Effector memory CD8-positive, alpha-beta T cell (primary cell): Measurements from ENCODE around the gene SLC25A48.

Source experiments
- ATAC-seq: fragments of 150-1000 bp; cut with Tn5 transposase; replicated peaks from 2 replicates; pipeline ENCODE4 v1.10.0; 2021; ENCODE audit warnings: mild to moderate bottlenecking, moderate library complexity
- DNase-seq, 3 experiments: peaks; one replicate each; pipeline ENCODE4 v3.0.0; 2021
- H3K27ac Mint-ChIP-seq, 2 donors: one replicate each; pipeline ENCODE4 v1.8.0; 2022; ENCODE audit warnings: mild to moderate bottlenecking in 2 of 2, mixed read lengths in 2 of 2, moderate library complexity in 2 of 2
- H3K27me3 Mint-ChIP-seq, 2 donors: one replicate each; pipeline ENCODE4 v1.8.0; 2022; ENCODE audit warnings: mixed read lengths in 2 of 2
- H3K36me3 Mint-ChIP-seq: one replicate; pipeline ENCODE4 v1.8.0; 2022; ENCODE audit warnings: mild to moderate bottlenecking, moderate library complexity, mixed read lengths; ENCODE audit not compliant: insufficient read depth
- H3K4me1 Mint-ChIP-seq, 2 donors: one replicate each; pipeline ENCODE4 v1.8.0; 2022; ENCODE audit warnings: low read depth in 2 of 2, mixed read lengths in 2 of 2
- H3K4me3 Mint-ChIP-seq, 2 donors: one replicate each; pipeline ENCODE4 v1.8.0; 2022; ENCODE audit warnings: mild to moderate bottlenecking in 2 of 2, mixed read lengths in 2 of 2, moderate library complexity in 2 of 2
- H3K9me3 Mint-ChIP-seq, 2 donors: one replicate each; pipeline ENCODE4 v1.8.0; 2022; ENCODE audit warnings: mixed read lengths in 2 of 2

SLC25A48 gene

GRCh38 chr5:135886136-135886535 is 51.7 kb downstream of the SLC25A48 start:
- Mint-ChIP-seq H3K27ac (no peak overlapping the region), H3K4me3 (no peak overlapping the region), H3K4me1 (peaks cover 4 to 12% of the 10 kb centered on the region in 2 donors), H3K9me3 (no peaks in the 10 kb centered on the region), H3K27me3 (peaks cover 17 to 58% of the 10 kb centered on the region in 2 donors), H3K36me3 (no peaks in the 10 kb centered on the region)
- ATAC-seq = no peak
- DNase-seq = no peak

GRCh38 chr5:135887447-135887864 is 53.0 kb downstream of the SLC25A48 start:
- H3K4me3 Mint-ChIP-seq = peak overlapping the region; percentile 15 to 36

GRCh38 chr5:135887881-135888614 is 53.6 kb downstream of the SLC25A48 start:
- peak overlapping the region; percentile 15 to 36 for H3K4me3 Mint-ChIP-seq
- H3K9me3 Mint-ChIP-seq = no peaks in the 10 kb centered on the region
- H3K4me1 Mint-ChIP-seq = peaks cover 4 to 12% of the 10 kb centered on the region in 2 donors
- no peaks in the 10 kb centered on the region for H3K36me3 Mint-ChIP-seq
- no peak for ATAC-seq
- DNase-seq = no peak
- H3K27me3 Mint-ChIP-seq = peaks cover 11 to 46% of the 10 kb centered on the region in 2 donors
- H3K27ac Mint-ChIP-seq = peak overlapping the region in 1 of 2 donors; percentile 63

More at GRCh38 chr5:135887447-135887864, 53.0 kb downstream of the SLC25A48 start:
- no peaks in the 10 kb centered on the region for H3K9me3 Mint-ChIP-seq
- peaks cover 15 to 52% of the 10 kb centered on the region in 2 donors for H3K27me3 Mint-ChIP-seq
- no peaks in the 10 kb centered on the region for H3K36me3 Mint-ChIP-seq
- peak; percentile 59 to 69 (median 59) for DNase-seq
- peaks cover 4 to 12% of the 10 kb centered on the region in 2 donors for H3K4me1 Mint-ChIP-seq
- ATAC-seq = peak; percentile 94
- peak overlapping the region in 1 of 2 donors; percentile 63 for H3K27ac Mint-ChIP-seq

GRCh38 chr5:135890296-135890695 is 55.8 kb downstream of the SLC25A48 start:
- ATAC-seq (no peak), DNase-seq (no peak)
- Mint-ChIP-seq H3K4me3 (no peak overlapping the region), H3K36me3 (no peaks in the 10 kb centered on the region), H3K9me3 (no peaks in the 10 kb centered on the region), H3K4me1 (peaks cover 4 to 12% of the 10 kb centered on the region in 2 donors), H3K27me3 (peaks cover 12 to 37% of the 10 kb centered on the region in 2 donors), H3K27ac (no peak overlapping the region)

GRCh38 chr5:135890867-135891266 is 56.4 kb downstream of the SLC25A48 start:
- Mint-ChIP-seq H3K4me1 (peaks cover 4 to 12% of the 10 kb centered on the region in 2 donors), H3K36me3 (no peaks in the 10 kb centered on the region), H3K27me3 (peaks cover 13 to 37% of the 10 kb centered on the region in 2 donors), H3K4me3 (no peak overlapping the region), H3K27ac (no peak overlapping the region), H3K9me3 (no peaks in the 10 kb centered on the region)
- no peak for DNase-seq
- peak; percentile 16 for ATAC-seq

- DNase-seq (no peak), ATAC-seq (no peak)
- Mint-ChIP-seq H3K27ac (no peak overlapping the region), H3K36me3 (no peaks in the 10 kb centered on the region), H3K27me3 (peaks cover 17 to 40% of the 10 kb centered on the region in 2 donors), H3K4me3 (no peak overlapping the region), H3K9me3 (no peaks in the 10 kb centered on the region), H3K4me1 (peaks cover 4 to 12% of the 10 kb centered on the region in 2 donors)
Measured at GRCh38 chr5:135891268-135891667, 56.8 kb downstream of the SLC25A48 start.

GRCh38 chr5:135891791-135892190 is 57.3 kb downstream of the SLC25A48 start:
- no peak overlapping the region for H3K4me3 Mint-ChIP-seq
- no peak overlapping the region for H3K27ac Mint-ChIP-seq
- peaks cover 22 to 45% of the 10 kb centered on the region in 2 donors for H3K27me3 Mint-ChIP-seq
- DNase-seq (no peak), ATAC-seq (no peak)
- no peaks in the 10 kb centered on the region for H3K36me3 Mint-ChIP-seq
- H3K9me3 Mint-ChIP-seq = no peaks in the 10 kb centered on the region
- H3K4me1 Mint-ChIP-seq = peaks cover 4 to 12% of the 10 kb centered on the region in 2 donors

GRCh38 chr5:135894276-135894675 is 59.8 kb downstream of the SLC25A48 start:
- Mint-ChIP-seq H3K4me3 (no peak overlapping the region), H3K9me3 (no peaks in the 10 kb centered on the region), H3K27me3 (peaks cover 42 to 63% of the 10 kb centered on the region in 2 donors), H3K36me3 (no peaks in the 10 kb centered on the region), H3K27ac (no peak overlapping the region), H3K4me1 (peaks cover 3 to 4% of the 10 kb centered on the region in 2 donors)
- DNase-seq (no peak), ATAC-seq (no peak)

GRCh38 chr5:135894789-135895188 is 60.3 kb downstream of the SLC25A48 start:
- Mint-ChIP-seq H3K4me3 (no peak overlapping the region), H3K27ac (no peak overlapping the region), H3K4me1 (peaks cover 3 to 4% of the 10 kb centered on the region in 2 donors), H3K27me3 (peaks cover 44 to 66% of the 10 kb centered on the region in 2 donors), H3K9me3 (no peaks in the 10 kb centered on the region), H3K36me3 (no peaks in the 10 kb centered on the region)
- no peak for DNase-seq
- ATAC-seq = no peak

GRCh38 chr5:135895474-135896006 is 61.1 kb downstream of the SLC25A48 start, which contains the start of gene IL9:
IL9 (minus strand) TSS chr5:135895841; CDS start chr5:135895816, 25 bp downstream.
- ATAC-seq (no peak), DNase-seq (no peak)
- no peaks in the 10 kb centered on the region for H3K36me3 Mint-ChIP-seq
- H3K27me3 Mint-ChIP-seq = peaks cover 48 to 71% of the 10 kb centered on the region in 2 donors
- H3K4me1 Mint-ChIP-seq = peaks cover 3 to 4% of the 10 kb centered on the region in 2 donors
- H3K27ac Mint-ChIP-seq = no peak within 1 kb of the TSS
- H3K4me3 Mint-ChIP-seq = no peak within 1 kb of the TSS
- no peaks in the 10 kb centered on the region for H3K9me3 Mint-ChIP-seq

GRCh38 chr5:135898651-135899050 is 64.2 kb downstream of the SLC25A48 start:
- DNase-seq (no peak), ATAC-seq (no peak)
- Mint-ChIP-seq H3K9me3 (no peaks in the 10 kb centered on the region), H3K27ac (no peak overlapping the region), H3K4me1 (no peaks in the 10 kb centered on the region), H3K36me3 (no peaks in the 10 kb centered on the region), H3K4me3 (no peak overlapping the region), H3K27me3 (peaks cover 60 to 83% of the 10 kb centered on the region in 2 donors)

GRCh38 chr5:135900276-135900675 is 65.8 kb downstream of the SLC25A48 start:
- Mint-ChIP-seq H3K27ac (no peak overlapping the region), H3K27me3 (peaks cover 66 to 86% of the 10 kb centered on the region in 2 donors), H3K4me1 (no peaks in the 10 kb centered on the region), H3K4me3 (no peak overlapping the region), H3K9me3 (no peaks in the 10 kb centered on the region), H3K36me3 (no peaks in the 10 kb centered on the region)
- ATAC-seq (no peak), DNase-seq (no peak)

- H3K27me3 Mint-ChIP-seq = peaks cover 61 to 73% of the 10 kb centered on the region in 2 donors
- no peaks in the 10 kb centered on the region for H3K9me3 Mint-ChIP-seq
- H3K4me1 Mint-ChIP-seq = no peaks in the 10 kb centered on the region
- no peaks in the 10 kb centered on the region for H3K36me3 Mint-ChIP-seq
- H3K4me3 Mint-ChIP-seq = no peak overlapping the region
- no peak for DNase-seq
- no peak overlapping the region for H3K27ac Mint-ChIP-seq
- ATAC-seq = no peak
Measured at GRCh38 chr5:135901633-135902032, 67.2 kb downstream of the SLC25A48 start.

- H3K4me3 Mint-ChIP-seq = no peak overlapping the region
- H3K9me3 Mint-ChIP-seq = no peaks in the 10 kb centered on the region
- H3K27me3 Mint-ChIP-seq = peaks cover 58 to 65% of the 10 kb centered on the region in 2 donors
- no peak overlapping the region for H3K27ac Mint-ChIP-seq
- ATAC-seq (no peak), DNase-seq (no peak)
- H3K4me1 Mint-ChIP-seq = no peaks in the 10 kb centered on the region
- H3K36me3 Mint-ChIP-seq = no peaks in the 10 kb centered on the region
Measured at GRCh38 chr5:135905144-135905543, 70.7 kb downstream of the SLC25A48 start.
